ENCODE measurements around the gene TMEM185A. TPM values are rescaled to one million over a fixed set of nuclear protein-coding genes. Genes with fewer than 3 reads are reported as not detected.
"Not testable (repeated sequence)": the region's sequence is repeated elsewhere in the genome, so short reads cannot be mapped to it uniquely, and the experiment has no call there.

TMEM185A gene
- total RNA-seq, 1 donor from 2014 or later = 32.5 TPM

DNA sequence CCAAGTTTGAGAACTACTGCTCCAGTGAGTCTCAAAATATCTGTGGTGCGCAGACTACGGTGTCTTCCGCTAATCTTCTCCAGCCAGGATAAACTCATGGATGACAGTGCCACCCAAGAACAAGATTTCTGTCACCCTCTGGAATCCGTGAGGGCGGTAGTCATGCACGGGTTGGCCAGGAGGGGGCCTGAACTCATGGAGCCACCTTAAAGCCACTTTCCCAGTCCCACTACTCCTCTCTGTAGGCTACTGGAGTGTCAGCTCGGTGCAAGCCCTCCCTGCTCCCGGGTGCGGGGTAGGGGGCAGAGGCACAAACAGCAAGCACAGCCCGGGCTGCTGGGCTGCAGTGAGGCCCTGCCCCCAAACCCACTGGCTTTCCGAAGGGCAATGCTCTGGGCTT is 33.0 kb downstream of the TMEM185A start:
- H3K36me3 Mint-ChIP-seq (ENCODE audit: low read depth, unreplicated experiment); H3K27me3 ChIP-seq (ENCODE audit: insufficient read depth, low read length); H3K4me1 ChIP-seq (ENCODE audit: insufficient read depth, low read length); H3K4me2 ChIP-seq (ENCODE audit: low read length); H3K4me1 Mint-ChIP-seq (ENCODE audit: low read depth, unreplicated experiment); H3K27me3 Mint-ChIP-seq (ENCODE audit: low read depth, unreplicated experiment); H3K9ac ChIP-seq (ENCODE audit: low read length); H2AFZ ChIP-seq (ENCODE audit: low read depth, low read length); H4K20me1 ChIP-seq (ENCODE audit: insufficient read depth, low read length); H3K36me3 ChIP-seq (ENCODE audit: insufficient read depth, low read length); H3K27ac Mint-ChIP-seq (ENCODE audit: unreplicated experiment); H3K27ac ChIP-seq (ENCODE audit: low read depth, low read length); FAIRE-seq; H3K4me3 Mint-ChIP-seq (ENCODE audit: unreplicated experiment); DNase-seq (ENCODE audit: low read depth); H3K9me3 ChIP-seq (ENCODE audit: insufficient read depth, low read depth, low read length); H3K9me3 Mint-ChIP-seq (ENCODE audit: unreplicated experiment); H3K79me2 ChIP-seq (ENCODE audit: insufficient read depth, low read length); H3K4me3 ChIP-seq (ENCODE audit: insufficient read depth, low read depth, low read length): not testable (repeated sequence)

DNA sequence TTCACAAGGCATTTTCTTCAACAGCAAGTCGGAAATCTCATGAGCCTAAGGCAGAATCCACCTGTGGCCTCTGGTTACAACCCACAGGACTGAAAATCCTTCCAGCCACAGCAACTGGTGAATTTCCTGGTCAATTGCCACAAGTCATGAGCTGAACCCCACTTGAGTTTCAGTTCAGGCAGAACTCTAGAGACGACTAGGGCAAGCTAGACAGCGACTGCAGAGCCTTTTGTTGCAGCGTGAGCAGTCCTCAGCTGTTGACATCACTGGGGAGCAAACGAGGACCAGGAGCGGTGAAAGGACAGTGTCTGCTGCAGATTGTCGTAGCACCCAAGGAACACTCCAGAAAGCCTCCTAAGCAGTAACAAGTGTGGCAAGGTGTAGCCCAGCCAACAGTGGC is 35.6 kb downstream of the TMEM185A start:
- H3K4me3 ChIP-seq (ENCODE audit: insufficient read depth, low read depth, low read length); H4K20me1 ChIP-seq (ENCODE audit: insufficient read depth, low read length); H3K4me1 Mint-ChIP-seq (ENCODE audit: low read depth, unreplicated experiment); H3K27ac ChIP-seq (ENCODE audit: low read depth, low read length); H3K36me3 ChIP-seq (ENCODE audit: insufficient read depth, low read length); H3K4me1 ChIP-seq (ENCODE audit: insufficient read depth, low read length); H3K27me3 ChIP-seq (ENCODE audit: insufficient read depth, low read length); H3K4me3 Mint-ChIP-seq (ENCODE audit: unreplicated experiment); H3K9me3 Mint-ChIP-seq (ENCODE audit: unreplicated experiment); H3K27me3 Mint-ChIP-seq (ENCODE audit: low read depth, unreplicated experiment); FAIRE-seq; H3K36me3 Mint-ChIP-seq (ENCODE audit: low read depth, unreplicated experiment); H3K9ac ChIP-seq (ENCODE audit: low read length); H3K27ac Mint-ChIP-seq (ENCODE audit: unreplicated experiment); H3K79me2 ChIP-seq (ENCODE audit: insufficient read depth, low read length); H3K9me3 ChIP-seq (ENCODE audit: insufficient read depth, low read depth, low read length); DNase-seq (ENCODE audit: low read depth); H3K4me2 ChIP-seq (ENCODE audit: low read length); H2AFZ ChIP-seq (ENCODE audit: low read depth, low read length): not testable (repeated sequence)

GRCh38 chrX:149595214-149595613 is 36.4 kb downstream of the TMEM185A start, which contains the start of gene HSFX2:
Gene HSFX2 (minus strand): TSS chrX:149595314. CDS start chrX:149594700, 614 bp downstream.
- H3K4me3 ChIP-seq (ENCODE audit: insufficient read depth, low read depth, low read length); H3K9ac ChIP-seq (ENCODE audit: low read length); H3K4me3 Mint-ChIP-seq (ENCODE audit: unreplicated experiment); H3K9me3 Mint-ChIP-seq (ENCODE audit: unreplicated experiment); H3K4me1 Mint-ChIP-seq (ENCODE audit: low read depth, unreplicated experiment); H3K4me1 ChIP-seq (ENCODE audit: insufficient read depth, low read length); H3K27ac ChIP-seq (ENCODE audit: low read depth, low read length); DNase-seq (ENCODE audit: low read depth); H3K36me3 ChIP-seq (ENCODE audit: insufficient read depth, low read length); H3K27ac Mint-ChIP-seq (ENCODE audit: unreplicated experiment); H3K4me2 ChIP-seq (ENCODE audit: low read length); H3K27me3 ChIP-seq (ENCODE audit: insufficient read depth, low read length); H3K27me3 Mint-ChIP-seq (ENCODE audit: low read depth, unreplicated experiment); H3K79me2 ChIP-seq (ENCODE audit: insufficient read depth, low read length); H4K20me1 ChIP-seq (ENCODE audit: insufficient read depth, low read length); H3K9me3 ChIP-seq (ENCODE audit: insufficient read depth, low read depth, low read length); H3K36me3 Mint-ChIP-seq (ENCODE audit: low read depth, unreplicated experiment); FAIRE-seq; H2AFZ ChIP-seq (ENCODE audit: low read depth, low read length): not testable (repeated sequence)

- H3K36me3 Mint-ChIP-seq (ENCODE audit: low read depth, unreplicated experiment); H3K27me3 ChIP-seq (ENCODE audit: insufficient read depth, low read length); H3K27ac Mint-ChIP-seq (ENCODE audit: unreplicated experiment); H2AFZ ChIP-seq (ENCODE audit: low read depth, low read length); H3K9me3 Mint-ChIP-seq (ENCODE audit: unreplicated experiment); H3K27ac ChIP-seq (ENCODE audit: low read depth, low read length); FAIRE-seq; H3K9me3 ChIP-seq (ENCODE audit: insufficient read depth, low read depth, low read length); H3K4me3 ChIP-seq (ENCODE audit: insufficient read depth, low read depth, low read length); H3K9ac ChIP-seq (ENCODE audit: low read length); H3K4me2 ChIP-seq (ENCODE audit: low read length); H3K27me3 Mint-ChIP-seq (ENCODE audit: low read depth, unreplicated experiment); DNase-seq (ENCODE audit: low read depth); H3K79me2 ChIP-seq (ENCODE audit: insufficient read depth, low read length); H3K4me1 ChIP-seq (ENCODE audit: insufficient read depth, low read length); H4K20me1 ChIP-seq (ENCODE audit: insufficient read depth, low read length); H3K4me3 Mint-ChIP-seq (ENCODE audit: unreplicated experiment); H3K36me3 ChIP-seq (ENCODE audit: insufficient read depth, low read length); H3K4me1 Mint-ChIP-seq (ENCODE audit: low read depth, unreplicated experiment): not testable (repeated sequence)
These were observed 40.6 kb downstream of the TMEM185A start for GRCh38 chrX:149590993-149591392.

- H3K36me3 ChIP-seq (ENCODE audit: insufficient read depth, low read length); H4K20me1 ChIP-seq (ENCODE audit: insufficient read depth, low read length); H3K4me2 ChIP-seq (ENCODE audit: low read length); H3K9ac ChIP-seq (ENCODE audit: low read length); FAIRE-seq; H3K36me3 Mint-ChIP-seq (ENCODE audit: low read depth, unreplicated experiment); H3K4me1 Mint-ChIP-seq (ENCODE audit: low read depth, unreplicated experiment); H3K27me3 ChIP-seq (ENCODE audit: insufficient read depth, low read length); H3K27ac ChIP-seq (ENCODE audit: low read depth, low read length); H3K9me3 ChIP-seq (ENCODE audit: insufficient read depth, low read depth, low read length); H3K79me2 ChIP-seq (ENCODE audit: insufficient read depth, low read length); H3K27me3 Mint-ChIP-seq (ENCODE audit: low read depth, unreplicated experiment); H3K4me3 ChIP-seq (ENCODE audit: insufficient read depth, low read depth, low read length); H3K4me1 ChIP-seq (ENCODE audit: insufficient read depth, low read length); H3K9me3 Mint-ChIP-seq (ENCODE audit: unreplicated experiment); H3K4me3 Mint-ChIP-seq (ENCODE audit: unreplicated experiment); H3K27ac Mint-ChIP-seq (ENCODE audit: unreplicated experiment); H2AFZ ChIP-seq (ENCODE audit: low read depth, low read length); DNase-seq (ENCODE audit: low read depth): not testable (repeated sequence)
These were observed 44.2 kb downstream of the TMEM185A start, which contains the start of gene MAGEA9B for GRCh38 chrX:149587359-149587758. Gene MAGEA9B (minus strand): TSS chrX:149587459. CDS start chrX:149583179, 4,280 bp downstream.

DNA sequence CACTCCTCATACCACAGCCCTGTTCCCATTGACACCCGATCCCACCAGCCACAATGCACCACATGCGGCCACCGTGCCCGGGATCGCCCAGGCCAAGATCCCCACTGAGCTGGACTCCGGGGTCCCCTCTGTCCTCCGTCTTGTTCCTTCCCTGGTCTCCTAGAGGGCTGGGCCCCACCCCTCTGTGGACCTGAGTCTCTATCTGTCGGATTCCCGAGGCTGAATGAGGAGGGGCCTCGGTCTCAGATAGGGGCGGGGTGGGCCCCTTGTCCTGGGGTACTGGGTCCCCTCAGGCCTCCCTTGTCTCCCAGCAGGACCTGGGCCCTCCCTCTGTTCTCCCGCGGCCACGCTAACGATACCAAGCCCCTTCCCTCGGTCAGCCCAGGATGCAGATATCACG is 46.0 kb downstream of the TMEM185A start:
- not testable (repeated sequence) for H3K79me2 ChIP-seq (ENCODE audit: insufficient read depth, low read length); H3K4me1 ChIP-seq (ENCODE audit: insufficient read depth, low read length); H3K4me3 ChIP-seq (ENCODE audit: insufficient read depth, low read depth, low read length); H3K4me3 Mint-ChIP-seq (ENCODE audit: unreplicated experiment); H3K27me3 ChIP-seq (ENCODE audit: insufficient read depth, low read length); DNase-seq (ENCODE audit: low read depth); H3K9ac ChIP-seq (ENCODE audit: low read length); H3K9me3 Mint-ChIP-seq (ENCODE audit: unreplicated experiment); H3K27ac ChIP-seq (ENCODE audit: low read depth, low read length); H3K36me3 Mint-ChIP-seq (ENCODE audit: low read depth, unreplicated experiment); H3K4me1 Mint-ChIP-seq (ENCODE audit: low read depth, unreplicated experiment); FAIRE-seq; H2AFZ ChIP-seq (ENCODE audit: low read depth, low read length); H3K27ac Mint-ChIP-seq (ENCODE audit: unreplicated experiment); H3K36me3 ChIP-seq (ENCODE audit: insufficient read depth, low read length); H3K27me3 Mint-ChIP-seq (ENCODE audit: low read depth, unreplicated experiment); H4K20me1 ChIP-seq (ENCODE audit: insufficient read depth, low read length); H3K9me3 ChIP-seq (ENCODE audit: insufficient read depth, low read depth, low read length); H3K4me2 ChIP-seq (ENCODE audit: low read length)
